Erythroblast (primary cell): ENCODE data around the gene RGS4.
A peak's percentile ranks its signal among the peaks of the same experiment; 100 is the strongest.

Experiments used
- DNase-seq, 2 experiments: peaks; one replicate each; lab custom pipeline; 2025; lab: John Stamatoyannopoulos, UW
- GATA1 ChIP-seq: IDR thresholded peaks from 2 replicates; pipeline ENCODE4 v1.6.1; 2011; ENCODE audit warnings: low read depth, mild to moderate bottlenecking, control low read depth, low read length, moderate library complexity
- POLR2A ChIP-seq: IDR thresholded peaks from 2 replicates; pipeline ENCODE4 v1.6.1; 2011; ENCODE audit warnings: mild to moderate bottlenecking, low read length

Gene RGS4

DNA sequence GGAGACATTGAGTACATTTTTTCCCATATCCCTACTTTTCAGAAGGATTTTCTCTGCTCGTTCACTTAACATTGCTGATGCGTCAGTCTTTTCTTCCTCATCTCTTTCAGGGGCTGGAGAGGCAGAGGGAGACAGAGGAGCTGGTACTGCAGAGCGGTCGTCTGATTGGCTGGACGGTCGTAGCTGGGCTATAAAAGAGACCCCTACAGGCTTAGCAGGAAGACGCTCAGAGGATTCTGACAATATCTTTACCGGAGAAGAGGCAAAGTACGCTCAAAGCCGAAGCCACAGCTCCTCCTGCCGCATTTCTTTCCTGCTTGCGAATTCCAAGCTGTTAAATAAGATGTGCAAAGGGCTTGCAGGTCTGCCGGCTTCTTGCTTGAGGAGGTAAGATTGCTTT is at the start of gene RGS4:
Gene RGS4 (plus strand): TSS at position 220 of the 400 bp plus-strand sequence. CDS start 124 bp downstream, at position 344.
- peak in 1 of 2 experiments; percentile 3 for DNase-seq
- TF ChIP-seq GATA1 (no peak), POLR2A (no peak)

DNA sequence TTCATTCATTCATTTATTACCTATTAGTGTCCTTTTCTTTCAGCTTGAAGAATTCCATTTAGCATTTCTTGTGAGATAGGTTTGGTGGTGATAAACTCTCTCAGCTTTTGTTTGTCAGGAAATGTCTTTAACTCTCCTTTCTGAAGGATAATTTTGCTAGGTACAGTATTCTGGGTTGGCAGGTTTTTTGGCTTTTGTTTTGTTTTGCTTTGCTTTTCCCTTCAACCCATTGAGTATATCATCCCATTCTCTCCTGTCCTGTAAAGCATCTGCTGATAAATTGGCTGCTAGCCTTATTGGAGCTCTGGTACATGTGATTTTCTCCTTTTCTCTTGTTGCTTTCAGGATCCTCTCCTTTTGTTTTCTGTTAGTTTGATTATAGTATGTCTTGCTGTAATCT is 47.0 kb upstream of the RGS4 start:
- TF ChIP-seq POLR2A (no peak), GATA1 (no peak)

DNA sequence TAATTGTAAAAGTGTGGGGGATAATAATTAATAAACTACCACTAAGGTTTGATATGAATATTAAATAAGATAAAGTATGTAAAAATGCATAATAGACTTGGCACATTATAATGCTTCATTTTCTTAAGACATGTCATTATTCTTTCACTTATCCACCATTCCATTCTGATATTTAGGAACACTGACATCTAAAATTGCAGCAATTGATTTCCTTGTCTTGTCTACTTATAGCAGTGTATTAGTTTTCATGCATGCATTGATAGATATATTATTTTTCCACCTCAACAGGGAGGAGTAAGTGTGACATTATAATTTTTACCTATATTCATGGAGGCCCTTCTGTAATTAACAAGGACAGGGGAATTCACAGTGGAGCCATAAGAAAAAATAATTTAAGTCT is 41.6 kb upstream of the RGS4 start:
- no peak for DNase-seq

More for the DNA sequence above, 47.0 kb upstream of the RGS4 start:
- DNase-seq, result no peak

DNA sequence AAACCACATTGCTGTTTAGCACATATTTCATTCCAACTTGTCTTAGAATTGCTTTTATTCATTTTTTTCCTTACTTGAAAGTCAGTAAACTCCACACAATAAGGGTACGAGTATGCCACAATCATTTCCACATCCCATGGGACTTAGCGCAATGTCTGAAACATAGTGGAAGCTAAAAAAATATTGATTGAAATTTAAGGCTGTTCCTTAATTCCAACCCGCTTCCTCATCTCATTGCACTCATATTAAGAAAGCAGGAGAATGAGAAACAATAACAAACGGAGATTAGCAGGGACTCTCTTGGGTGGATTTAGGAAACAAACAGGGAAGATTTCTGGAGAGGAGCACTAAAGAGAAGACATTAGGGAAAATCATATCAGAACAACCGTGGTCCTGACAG is 39.3 kb upstream of the RGS4 start:
- DNase-seq, result no peak
- TF ChIP-seq POLR2A, result no peak
- no peak for TF ChIP-seq GATA1

More for the DNA sequence above, 41.6 kb upstream of the RGS4 start:
- no peak for TF ChIP-seq GATA1
- TF ChIP-seq POLR2A, result no peak

DNA sequence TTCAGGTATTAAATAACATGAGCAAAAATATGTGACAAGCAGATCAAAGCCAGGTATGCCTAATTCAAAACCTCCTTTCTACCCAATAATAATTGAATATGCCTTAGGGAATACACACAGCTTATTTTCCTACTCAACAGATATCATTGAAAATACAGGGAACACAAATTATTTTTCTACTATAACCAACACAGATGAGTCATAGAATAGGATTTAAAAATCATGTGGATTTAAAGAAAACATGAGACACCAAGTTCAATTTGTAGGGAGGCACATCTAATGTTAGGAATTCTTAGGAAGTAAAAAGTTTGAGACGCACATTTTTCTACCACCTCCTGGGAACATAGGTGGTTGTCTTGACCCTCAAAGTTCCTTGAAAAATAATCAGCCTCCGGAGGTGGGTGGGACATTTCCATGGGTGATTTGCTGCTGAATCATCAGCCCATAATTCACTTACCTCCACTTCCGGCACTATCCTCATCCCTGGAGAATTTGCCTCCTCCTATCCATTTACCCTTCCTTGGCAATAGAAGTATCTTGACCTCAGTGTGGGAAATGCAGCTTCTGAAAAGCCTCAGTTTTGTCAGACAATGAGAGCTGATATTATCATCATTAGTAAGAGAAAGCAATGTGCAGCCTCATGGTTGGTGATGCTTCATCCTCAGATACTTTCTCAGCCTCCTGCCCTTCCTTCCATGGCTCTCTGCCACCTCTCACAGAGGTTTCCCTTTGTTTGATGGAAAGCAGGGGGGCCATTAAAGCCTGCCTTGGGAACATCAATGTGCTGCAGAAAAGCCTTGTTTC is 33.5 kb upstream of the RGS4 start:
- no peak for TF ChIP-seq POLR2A
- TF ChIP-seq GATA1, result no peak
- DNase-seq, result no peak

DNA sequence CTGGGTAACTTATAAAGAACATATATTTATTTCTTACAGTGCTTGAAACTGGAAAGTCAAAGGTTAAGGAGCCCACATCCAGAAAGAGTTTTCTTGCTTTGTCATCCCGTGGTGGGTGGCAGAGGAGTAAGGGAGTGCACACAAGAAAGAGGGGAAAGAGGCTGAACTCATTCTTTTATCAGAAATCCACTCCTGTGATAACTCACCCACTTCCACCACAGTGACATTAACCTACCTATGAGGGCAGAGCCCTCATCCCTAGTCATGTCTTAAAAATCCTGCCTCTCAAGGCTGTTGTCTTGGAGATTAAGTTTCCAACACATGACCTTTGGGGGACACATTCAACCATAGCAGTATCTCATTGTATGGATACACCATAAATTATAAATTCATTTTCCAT is 32.5 kb upstream of the RGS4 start:
- DNase-seq, result no peak
- no peak for TF ChIP-seq GATA1
- no peak for TF ChIP-seq POLR2A

DNA sequence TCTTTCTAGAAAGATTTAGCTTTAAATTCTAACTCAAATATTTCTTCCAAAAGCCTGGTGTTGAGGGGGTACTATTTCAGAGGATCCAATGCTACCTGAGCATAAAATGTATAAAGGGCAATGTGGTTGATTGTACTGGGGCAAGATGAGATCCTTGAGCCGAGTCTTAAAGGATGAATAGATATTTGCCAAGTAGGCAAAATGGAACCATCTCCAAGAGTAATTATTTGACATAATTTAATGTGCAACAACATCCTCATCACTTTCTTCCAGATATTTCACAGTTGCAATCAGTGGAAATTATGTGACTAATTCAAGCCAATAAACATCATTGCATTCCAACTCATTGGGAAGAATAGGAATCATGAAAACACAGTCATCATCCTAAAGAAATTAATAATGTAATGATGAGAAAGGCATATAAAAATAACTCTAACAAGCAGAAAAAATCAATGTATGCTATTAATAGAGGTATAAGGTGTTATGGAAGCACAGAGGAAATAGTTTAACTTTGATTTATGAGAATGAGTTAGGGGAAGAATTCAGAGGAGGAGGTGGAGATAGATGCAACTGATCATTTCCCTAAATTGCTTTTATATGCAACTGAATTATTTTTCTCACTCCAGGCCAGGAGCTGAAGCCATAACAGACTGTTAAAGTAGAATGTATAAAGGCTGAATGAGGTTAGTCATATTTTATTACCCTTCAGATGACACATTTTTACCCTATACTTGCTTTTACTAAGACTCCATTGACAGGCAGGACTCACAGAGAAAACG is 30.0 kb upstream of the RGS4 start:
- no peak for DNase-seq
- TF ChIP-seq GATA1, result no peak
- TF ChIP-seq POLR2A, result no peak

DNA sequence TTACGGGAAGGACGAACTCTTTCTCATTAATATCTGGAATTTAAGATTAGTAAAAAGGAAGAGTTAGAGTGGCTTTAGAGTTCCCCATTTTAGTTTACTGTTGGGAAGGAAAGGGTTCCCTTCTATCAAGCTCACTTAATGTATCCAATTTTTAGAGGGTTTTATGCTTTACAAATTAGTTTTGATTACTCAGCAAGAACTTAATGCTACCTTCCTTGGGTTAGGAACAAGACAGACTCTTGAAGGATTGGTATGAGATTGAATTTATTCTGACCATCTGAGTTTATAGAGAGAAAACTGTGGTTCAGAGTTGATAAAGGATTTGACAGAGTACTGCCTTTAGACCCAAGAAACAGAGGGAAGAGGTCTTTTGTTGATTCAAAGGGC is 29.5 kb upstream of the RGS4 start:
- DNase-seq, result no peak
- no peak for TF ChIP-seq GATA1
- no peak for TF ChIP-seq POLR2A

DNA sequence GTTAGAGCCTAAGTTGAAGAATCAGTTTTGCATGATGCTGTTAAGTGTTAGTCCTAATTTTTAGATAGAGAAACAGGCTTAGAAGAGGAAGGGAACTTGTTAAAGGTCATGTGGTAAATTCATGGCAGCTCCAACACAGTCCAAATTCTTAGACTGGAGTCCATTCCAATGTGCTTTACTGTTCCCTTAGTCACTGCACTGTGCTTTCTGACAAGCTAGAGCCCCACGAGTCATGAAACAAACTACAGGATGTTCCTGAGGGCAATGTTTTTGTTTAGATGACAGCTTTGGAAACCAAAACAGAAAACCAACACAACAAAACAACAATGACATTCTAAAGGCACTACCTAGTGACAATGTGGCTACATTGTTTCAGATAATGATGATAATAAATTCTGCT is 23.1 kb upstream of the RGS4 start:
- no peak for DNase-seq
- no peak for TF ChIP-seq POLR2A
- no peak for TF ChIP-seq GATA1

DNA sequence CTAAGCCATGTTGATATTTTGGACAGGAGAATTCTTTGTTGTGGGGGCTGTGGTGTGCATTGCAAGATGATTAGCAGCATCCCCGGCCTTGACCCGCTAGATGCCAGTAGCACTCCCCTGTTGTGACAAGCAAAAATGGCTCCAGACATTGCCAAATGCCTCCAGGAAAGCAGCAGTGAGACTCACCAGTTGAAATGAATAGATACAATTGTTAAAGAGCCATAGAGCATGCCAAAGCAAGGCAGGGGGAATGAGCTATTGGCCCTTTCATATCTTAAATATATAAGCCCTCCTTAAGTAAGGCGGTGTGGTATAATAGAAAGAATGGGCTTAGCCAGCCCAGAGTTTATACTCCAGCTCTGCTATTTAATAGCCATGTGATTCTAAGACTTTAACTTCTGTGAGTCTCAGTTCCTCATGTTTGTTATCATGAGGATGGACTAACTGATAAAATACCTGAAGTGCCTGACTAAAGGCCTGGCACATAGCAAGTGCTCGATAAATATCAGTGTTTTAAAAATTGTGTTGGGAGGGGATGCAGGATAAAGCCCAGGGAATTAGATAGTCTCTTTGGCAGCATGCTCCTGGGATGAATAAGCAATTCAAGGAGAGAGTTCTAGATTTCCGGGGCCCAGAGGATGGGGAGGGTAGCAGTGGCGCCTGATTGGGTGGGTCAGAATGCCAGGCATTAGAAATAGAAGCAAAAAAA is 21.1 kb upstream of the RGS4 start:
- TF ChIP-seq GATA1 (no peak), POLR2A (no peak)
- DNase-seq, result no peak

DNA sequence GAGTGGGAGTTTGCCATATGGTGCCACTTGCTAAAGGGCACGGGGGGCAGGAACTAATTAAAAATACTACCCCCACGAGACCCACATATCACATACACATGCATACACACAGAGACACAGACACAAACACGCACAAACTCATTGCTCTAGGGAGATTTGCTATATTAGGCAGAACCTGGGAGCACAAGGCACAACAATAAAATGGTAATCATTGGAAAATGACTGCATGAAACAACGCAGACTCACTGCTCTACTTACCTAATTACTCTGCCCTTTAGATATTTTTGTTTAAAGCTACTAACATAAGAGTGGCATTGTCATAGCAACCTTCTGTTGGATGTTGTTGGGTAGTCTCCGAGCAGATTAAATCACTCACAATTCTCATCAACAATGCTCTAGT is 20.3 kb upstream of the RGS4 start:
- no peak for DNase-seq
- no peak for TF ChIP-seq POLR2A
- no peak for TF ChIP-seq GATA1

DNA sequence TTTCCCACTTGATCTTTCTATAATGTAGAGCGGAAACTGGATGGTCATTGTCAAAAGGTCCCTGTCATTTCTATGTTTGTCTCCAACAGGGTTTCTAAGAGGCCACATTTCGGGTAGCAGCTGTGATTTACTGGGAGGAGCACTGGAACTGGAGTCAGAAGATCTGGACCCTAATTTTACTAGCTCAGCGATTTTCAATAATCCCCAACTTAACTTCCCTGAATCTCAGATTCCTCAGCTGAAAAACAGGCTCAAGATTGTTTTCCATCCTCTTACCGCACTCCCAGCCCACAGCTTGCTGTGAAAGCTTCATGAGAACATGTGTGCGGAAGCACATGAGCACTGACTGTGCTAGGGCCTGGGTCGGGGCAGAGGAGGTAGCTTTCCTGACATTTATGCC is 19.9 kb upstream of the RGS4 start:
- DNase-seq, result no peak
- TF ChIP-seq POLR2A, result no peak
- no peak for TF ChIP-seq GATA1

DNA sequence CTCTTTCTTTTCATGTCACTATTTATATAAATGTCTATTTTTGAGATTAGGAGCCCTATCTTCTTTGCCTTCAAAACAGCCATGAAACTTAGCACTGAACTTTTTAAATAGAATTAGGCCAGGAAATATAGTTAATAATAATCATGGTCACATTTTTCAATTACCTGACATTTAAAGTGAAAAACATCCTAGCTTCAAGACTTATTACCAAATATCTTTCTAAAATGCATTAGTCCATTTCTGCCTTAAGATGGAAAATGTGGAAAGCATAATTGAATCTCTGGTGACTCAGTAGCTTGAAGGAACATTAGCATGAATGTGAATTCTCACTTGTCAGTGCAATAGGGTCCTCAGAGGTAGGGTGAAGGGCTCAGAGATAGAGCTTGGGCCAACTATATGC is 18.7 kb upstream of the RGS4 start:
- TF ChIP-seq GATA1 (no peak), POLR2A (no peak)
- no peak for DNase-seq

DNA sequence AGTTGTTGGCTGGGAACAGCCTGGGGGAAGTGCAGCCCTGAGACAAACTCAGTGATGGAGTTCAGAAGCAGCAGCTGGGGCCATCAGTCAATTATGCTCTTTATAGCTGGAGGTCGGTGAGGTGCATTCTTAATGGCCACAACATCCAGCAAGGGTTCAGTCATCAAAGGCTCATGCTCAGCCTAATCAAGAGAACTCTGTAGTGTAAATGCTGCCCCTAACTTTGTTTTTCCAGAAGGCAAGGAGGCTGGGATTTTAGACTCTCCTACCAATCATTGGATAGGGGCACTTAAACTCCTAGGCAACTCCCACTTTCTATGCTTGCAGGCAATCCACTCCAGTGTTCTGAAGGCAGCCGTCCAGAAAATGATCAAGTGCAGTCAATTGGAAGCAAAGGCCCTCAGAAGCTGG is 15.0 kb upstream of the RGS4 start:
- TF ChIP-seq POLR2A (no peak), GATA1 (no peak)
- DNase-seq, result no peak
